HG02970 (cell line): ENCODE results near the gene AMACR.
"Not testable (repeated sequence)": the region's sequence is repeated elsewhere in the genome, so short reads cannot be mapped to it uniquely, and the experiment has no call there.

Experiments
- ATAC-seq: cut with Tn5 transposase; IDR thresholded peaks from one replicate; pipeline ENCODE4 v1.9.1; 2021; ENCODE audit warnings: mild to moderate bottlenecking, moderate library complexity, moderate number of reproducible peaks; ENCODE audit not compliant: unreplicated experiment, low FRiP score

Gene AMACR

GRCh38 chr5:34038390-34038789 is 30.5 kb upstream of the AMACR start:
- ATAC-seq: no peak

- no peak for ATAC-seq
These were observed 29.9 kb upstream of the AMACR start for GRCh38 chr5:34037726-34038125.

GRCh38 chr5:34035756-34036155 is 27.9 kb upstream of the AMACR start:
- ATAC-seq: no peak

GRCh38 chr5:34034534-34035327 is 26.9 kb upstream of the AMACR start:
- no peak for ATAC-seq

- ATAC-seq: no peak
These were observed 24.1 kb upstream of the AMACR start for GRCh38 chr5:34031966-34032365.

- ATAC-seq: no peak
These were observed 23.3 kb upstream of the AMACR start for GRCh38 chr5:34031117-34031516.

GRCh38 chr5:34030585-34030984 is 22.7 kb upstream of the AMACR start:
- ATAC-seq: not testable (repeated sequence)

GRCh38 chr5:34030048-34030447 is 22.2 kb upstream of the AMACR start:
- no peak for ATAC-seq

- ATAC-seq: no peak
These were observed 20.5 kb upstream of the AMACR start for GRCh38 chr5:34028349-34028748.

GRCh38 chr5:34026089-34026761 is 18.4 kb upstream of the AMACR start:
- ATAC-seq: no peak

GRCh38 chr5:34022121-34022705 is 14.4 kb upstream of the AMACR start:
- ATAC-seq: no peak

- no peak for ATAC-seq
These were observed 13.5 kb upstream of the AMACR start for GRCh38 chr5:34021334-34021733.

- no peak for ATAC-seq
These were observed 12.9 kb upstream of the AMACR start for GRCh38 chr5:34020726-34021125.

- ATAC-seq: no peak
These were observed 9.4 kb upstream of the AMACR start for GRCh38 chr5:34017254-34017653.

- no peak for ATAC-seq
These were observed 8.9 kb upstream of the AMACR start for GRCh38 chr5:34016750-34017149.

GRCh38 chr5:34016222-34016621 is 8.4 kb upstream of the AMACR start:
- no peak for ATAC-seq

GRCh38 chr5:34015120-34015822 is 7.4 kb upstream of the AMACR start:
- ATAC-seq: no peak

- ATAC-seq: no peak
These were observed 6.8 kb upstream of the AMACR start for GRCh38 chr5:34014626-34015025.

- ATAC-seq: no peak
These were observed 5.7 kb upstream of the AMACR start for GRCh38 chr5:34013547-34013946.

GRCh38 chr5:34012791-34013190 is 4.9 kb upstream of the AMACR start:
- no peak for ATAC-seq

- ATAC-seq: no peak
These were observed 3.7 kb upstream of the AMACR start for GRCh38 chr5:34011536-34011935.
